ENCODE measurements around the gene ZFPL1. TPM values are rescaled to one million over a fixed set of nuclear protein-coding genes. Genes with fewer than 3 reads are reported as not detected.

The ZFPL1 gene
- total and polyA plus RNA-seq, 2 donors (not counting 3 experiments of a cell fraction or from before 2014, with no cell fraction given): 37.6 to 139 TPM

DNA sequence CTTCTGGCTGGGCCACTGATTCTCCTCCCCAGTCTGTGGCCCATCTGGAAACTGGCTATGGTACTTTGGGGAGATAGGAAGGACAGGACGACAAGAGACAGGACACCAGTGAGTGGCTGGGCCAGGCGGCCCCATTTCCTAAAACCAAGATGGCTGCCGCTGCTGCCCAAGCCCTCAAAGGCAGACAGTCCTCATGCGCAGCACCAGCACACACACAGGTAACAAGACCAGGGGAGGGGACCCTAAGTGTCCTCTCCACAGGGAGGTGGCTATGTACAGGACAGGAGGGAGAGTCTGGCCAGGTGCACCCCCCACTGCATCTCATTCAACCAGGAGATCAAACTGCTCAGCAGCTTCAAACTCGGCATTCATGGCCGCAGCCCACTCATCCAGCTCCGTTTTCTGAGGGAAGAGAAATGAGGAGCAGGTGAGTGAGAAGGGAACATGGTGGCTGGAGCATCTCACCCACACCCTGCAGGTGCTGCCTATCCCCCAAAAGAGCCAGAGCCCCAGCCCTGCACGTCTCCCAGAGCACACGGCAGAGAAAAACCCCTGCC, 5.2 kb upstream of the ZFPL1 start:
- Histone ChIP-seq H3K27ac (ENCODE audit: insufficient read depth, low read depth, low read length) (no peak overlapping the region), H3K36me3 (ENCODE audit: control insufficient read depth in 2 of 2, extremely low read depth in 1 of 2, insufficient read depth in 2 of 2, low read length in 2 of 2) (peaks cover 0 to 3% of the 10 kb centered on the region in 2 experiments), H3K4me3 (replicated peaks in 1 of 3; ENCODE audit: insufficient read depth in 1 of 3, low read depth in 1 of 3, low read length in 3 of 3) (no peak overlapping the region), H3K9ac (replicated peaks; ENCODE audit: extremely low read depth, insufficient read depth, low read length) (no peak overlapping the region), H3K27me3 (ENCODE audit: control insufficient read depth in 2 of 2, insufficient read depth in 2 of 2, low read length in 2 of 2) (no peaks in the 10 kb centered on the region), H3K79me2 (ENCODE audit: control insufficient read depth, insufficient read depth, low read length) (peaks cover 28% of the 10 kb centered on the region), H4K20me1 (replicated peaks; ENCODE audit: control insufficient read depth, extremely low read depth, insufficient read depth, low read length) (no peaks in the 10 kb centered on the region), H2AFZ (ENCODE audit: low read depth, low read length) (no peak overlapping the region), H3K4me1 (ENCODE audit: control insufficient read depth, extremely low read depth, insufficient read depth, low read length) (peaks cover 9% of the 10 kb centered on the region), H3K4me2 (ENCODE audit: insufficient read depth, low read length) (no peak overlapping the region), H3K9me1 (replicated peaks; ENCODE audit: control insufficient read depth, extremely low read depth, insufficient read depth, low read length) (no peaks in the 10 kb centered on the region), H3K9me3 (replicated peaks; ENCODE audit: control insufficient read depth, insufficient read depth, low read length) (no peaks in the 10 kb centered on the region)
- POLR2A ChIA-PET: no interaction called here
- TF ChIP-seq POLR2AphosphoS5 (IDR thresholded peaks at IDR 0.05; ENCODE audit: insufficient read depth, low read depth, low read length) (no peak), POLR2A (IDR thresholded peaks at IDR 0.05; ENCODE audit: low read depth, low read length) (no peak), EZH2 (IDR thresholded peaks at IDR 0.05; ENCODE audit: borderline replicate concordance, low read depth, low read length, severe bottlenecking) (no peak), JUN (IDR thresholded peaks at IDR 0.05; ENCODE audit: borderline replicate concordance, insufficient read depth, insufficient read length, low read depth) (no peak), MYC (IDR thresholded peaks at IDR 0.05; ENCODE audit: low read depth, low read length) (no peak), GATA2 (IDR thresholded peaks at IDR 0.05; ENCODE audit: insufficient read depth, insufficient read length, low read depth, low read length) (no peak), MAX (IDR thresholded peaks at IDR 0.05; ENCODE audit: insufficient read depth, insufficient read length) (no peak), FOS (IDR thresholded peaks at IDR 0.05; ENCODE audit: borderline replicate concordance, insufficient read depth, low read length) (no peak)
- TF ChIP-seq, protein P1, sequence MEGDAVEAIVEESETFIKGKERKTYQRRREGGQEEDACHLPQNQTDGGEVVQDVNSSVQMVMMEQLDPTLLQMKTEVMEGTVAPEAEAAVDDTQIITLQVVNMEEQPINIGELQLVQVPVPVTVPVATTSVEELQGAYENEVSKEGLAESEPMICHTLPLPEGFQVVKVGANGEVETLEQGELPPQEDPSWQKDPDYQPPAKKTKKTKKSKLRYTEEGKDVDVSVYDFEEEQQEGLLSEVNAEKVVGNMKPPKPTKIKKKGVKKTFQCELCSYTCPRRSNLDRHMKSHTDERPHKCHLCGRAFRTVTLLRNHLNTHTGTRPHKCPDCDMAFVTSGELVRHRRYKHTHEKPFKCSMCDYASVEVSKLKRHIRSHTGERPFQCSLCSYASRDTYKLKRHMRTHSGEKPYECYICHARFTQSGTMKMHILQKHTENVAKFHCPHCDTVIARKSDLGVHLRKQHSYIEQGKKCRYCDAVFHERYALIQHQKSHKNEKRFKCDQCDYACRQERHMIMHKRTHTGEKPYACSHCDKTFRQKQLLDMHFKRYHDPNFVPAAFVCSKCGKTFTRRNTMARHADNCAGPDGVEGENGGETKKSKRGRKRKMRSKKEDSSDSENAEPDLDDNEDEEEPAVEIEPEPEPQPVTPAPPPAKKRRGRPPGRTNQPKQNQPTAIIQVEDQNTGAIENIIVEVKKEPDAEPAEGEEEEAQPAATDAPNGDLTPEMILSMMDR (IDR thresholded peaks at IDR 0.05; ENCODE audit: extremely low read depth in 1 of 2, insufficient read depth in 1 of 2, low read depth in 1 of 2, low read length in 2 of 2): no peak
- CTCF ChIA-PET: no interaction called here
- intact Hi-C loops (cut with micrococcal nuclease): loop anchor here (1.0 kb wide), 2 partner anchors 52 to 66 kb away; partner anchors contain the start of gene SNX15
- dilution Hi-C loops (cut with MboI; ENCODE audit: extremely low pct_ligation_motif_present, low sequenced_read_pairs): no loop called here
- no TSS peak for BruUV-seq (replicated peaks)
- DNase-seq (ENCODE audit: low read depth, low spot score) (no peak), FAIRE-seq (no peak)

Measured in endothelial cell of umbilical vein (primary cell).